NCI-H748 treated with DMSO at 0.1 percent for 48 hours (cell line): Measurements from ENCODE around the gene BICRA.

Experiments
- DNase-seq: peaks from one replicate; lab custom pipeline; 2025; lab: John Stamatoyannopoulos, UW

The BICRA gene

GRCh38 chr19:47750752-47751151 is 141.8 kb downstream of the BICRA start:
- no peak for DNase-seq

DNA sequence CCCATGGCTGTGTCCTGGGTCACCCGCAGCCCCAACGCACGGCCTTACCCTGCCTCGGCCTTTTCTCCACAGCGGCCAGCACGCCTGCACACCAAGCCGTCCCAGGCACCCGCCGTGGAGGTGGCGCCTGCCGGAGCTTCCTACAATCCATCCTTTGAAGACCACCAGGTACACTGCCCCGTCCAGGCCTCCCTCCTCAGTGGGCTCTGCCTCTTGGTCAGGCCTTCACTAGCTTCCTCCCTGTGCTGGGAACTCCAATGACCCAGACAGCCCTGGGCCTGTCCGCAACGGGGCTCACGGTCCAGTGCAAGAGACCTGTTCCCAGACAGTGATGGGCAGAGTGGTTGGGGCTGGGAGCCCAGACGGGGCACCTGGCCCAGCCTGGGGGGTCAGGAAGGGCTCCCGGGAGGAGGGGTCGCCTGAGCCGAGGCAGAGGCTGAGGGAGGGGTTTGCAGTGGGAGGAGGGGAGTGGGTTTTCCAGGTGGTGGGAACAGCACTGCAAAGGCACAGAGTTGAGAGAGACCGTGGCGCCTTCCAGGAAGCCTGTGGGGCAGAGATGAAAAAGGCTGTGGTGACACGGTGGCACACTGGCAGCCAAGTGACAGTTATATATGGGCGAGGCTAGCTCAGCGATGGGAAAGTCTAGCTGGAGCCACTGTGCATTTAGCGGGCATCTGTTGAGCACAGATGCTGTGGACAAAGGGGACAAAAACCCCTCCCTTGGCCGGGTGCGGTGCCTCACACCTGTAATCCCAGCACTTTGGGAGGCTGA is 143.7 kb downstream of the BICRA start:
- no peak for DNase-seq
